K562 (cell line): ENCODE measurements around the gene OR52E5. TPM values are rescaled to one million over a fixed set of nuclear protein-coding genes. Genes with fewer than 3 reads are reported as not detected.

Experiments
- MGA ChIP-seq: fragments of 450-650 bp; IDR thresholded peaks from 2 replicates; pipeline ENCODE4 v1.6.1; 2016; ENCODE audit warnings: mild to moderate bottlenecking, moderate library complexity
- NCOA6 ChIP-seq: fragments of 450-650 bp; IDR thresholded peaks from 2 replicates; pipeline ENCODE4 v1.6.1; 2017; ENCODE audit warnings: mild to moderate bottlenecking
- ZFP30 ChIP-seq: fragments of 250-450 bp; sonication (Bioruptor Pico); IDR thresholded peaks from 2 replicates; pipeline ENCODE4 v1.8.0; 2022; ENCODE audit warnings: moderate library complexity, mild to moderate bottlenecking, inconsistent platforms, borderline replicate concordance
- ZNF347 ChIP-seq: fragments of 450-650 bp; formaldehyde crosslinking; IDR thresholded peaks from 2 replicates; pipeline ENCODE4 v1.4.0; 2020; ENCODE audit warnings: low read depth, mild to moderate bottlenecking, moderate library complexity
- ZNF398 ChIP-seq: fragments of 250-450 bp; sonication (Bioruptor Pico); IDR thresholded peaks from 2 replicates; pipeline ENCODE4 v1.8.0; 2021; ENCODE audit warnings: moderate library complexity, mild to moderate bottlenecking, inconsistent platforms
- polyA plus RNA-seq, 8 experiments: library from polyadenylated mRNA; depleted of rRNA in 4 of 8; stranded (reverse) in 5 of 8; unstranded in 3 of 8; fragments of >200 nt; fragmentation: Nextera tagmentation in 2 of 8; fragmentation: Illumina TruSeq in 1 of 8; extraction: Ambion mirVana in 2 of 8; extraction: Trizol in 1 of 8; gene quantifications; 2 replicates each; pipeline versions ENCODE4 v1.2.1 to v1.2.3, GENCODE V29; 2011 to 2014; ENCODE audit warnings: inconsistent platforms in 1 of 8, missing spikeins in 1 of 8
- total RNA-seq, 7 experiments: library from RNA; depleted of rRNA in 6 of 7; stranded (reverse); fragments of >200 nt in 6 of 7; fragmentation: Illumina TruSeq in 2 of 7; extraction: Trizol in 2 of 7; gene quantifications; 2 replicates each; pipeline versions ENCODE4 v1.2.1 to v1.2.3, GENCODE V29; 2011 to 2021; ENCODE audit warnings: low replicate concordance in 1 of 7

Gene OR52E5
- total and polyA plus RNA-seq, 9 of the 15 experiments (the other 6 are each of a cell fraction or from before 2014, with no cell fraction given) = not detected

- TF ChIP-seq MGA = no peak
- TF ChIP-seq NCOA6 = no peak
- TF ChIP-seq ZNF398 = no peak
- no peak for TF ChIP-seq ZFP30 (CRISPR knock-in tag)
- no peak for TF ChIP-seq ZNF347 (CRISPR knock-in tag)
Measured at GRCh38 chr11:5932671-5933070, 39.7 kb downstream of the OR52E5 start (continued).
